HepG2 (cell line): ENCODE measurements around the gene ZDHHC14. TPM values are rescaled to one million over a fixed set of nuclear protein-coding genes. Genes with fewer than 3 reads are reported as not detected.

Experiments used
- ATAC-seq: fragments of 200-7000 bp; cut with Tn5 transposase; 3 replicates; pipeline ENCODE4 v1.9.1; 2020; ENCODE audit warnings: mild to moderate bottlenecking, moderate library complexity
- BruUV-seq: library from RNA; stranded (reverse); fragments of 400-500 nt; replicated peaks from 2 replicates; lab custom pipeline; 2021; lab: Mats Ljungman, UMichigan
- CTCF ChIA-PET: fragments of 300-600 bp; formaldehyde crosslinking; extraction: SDS; loops from one replicate; lab custom pipeline; 2021; ENCODE audit warnings: low total read pairs, inconsistent platforms, low intra/inter-chr PET ratio; lab: Yijun Ruan, JAX
- POLR2A ChIA-PET: fragments of 350-600 bp; sonication (Branson Sonifier 250); formaldehyde crosslinking; loops from one replicate; lab custom pipeline; 2020; ENCODE audit warnings: antibody characterized with exemption, inconsistent platforms; lab: Yijun Ruan, JAX
- DNase-seq: peaks from one replicate; pipeline ENCODE4 v3.0.0-alpha.2; 2015; ENCODE audit warnings: low spot score
- FAIRE-seq: peaks from 3 replicates; lab custom pipeline; 2011; peaks lifted over from hg19 to GRCh38; lab: Jason Lieb, UNC
- H2AFZ ChIP-seq: one replicate; pipeline ENCODE4 v1.6.1; 2011; ENCODE audit warnings: low read length, inconsistent platforms
- H3K27ac ChIP-seq: fragments of 300-600 bp; 3 replicates; pipeline ENCODE4 v1.8.0; 2011; ENCODE audit warnings: mixed run types, mild to moderate bottlenecking, mixed read lengths, low read length, inconsistent platforms; ENCODE audit not compliant: insufficient read depth; ENCODE audit errors: extremely low read length
- H3K27me3 ChIP-seq, 2 experiments: fragments of 200-600 bp in 1 of 2; 2 replicates in 1 of 2; 3 replicates in 1 of 2; pipeline versions ENCODE4 v1.6.0 to v1.8.0; 2011; ENCODE audit warnings: low read length in 2 of 2, mild to moderate bottlenecking in 2 of 2, moderate library complexity in 2 of 2, inconsistent platforms in 1 of 2; ENCODE audit not compliant: insufficient read depth in 2 of 2, control insufficient read depth in 1 of 2
- H3K36me3 ChIP-seq, 2 experiments: fragments of 200-600 bp in 1 of 2; replicated peaks in 1 of 2; 2 replicates in 1 of 2; 3 replicates in 1 of 2; pipeline versions ENCODE4 v1.5.1 to v1.8.0; 2011; ENCODE audit warnings: low read length in 2 of 2, inconsistent platforms in 1 of 2; ENCODE audit not compliant: insufficient read depth in 2 of 2, control insufficient read depth in 1 of 2
- H3K4me1 ChIP-seq: 2 replicates; pipeline ENCODE4 v1.5.1; 2012; ENCODE audit warnings: low read length, inconsistent platforms; ENCODE audit not compliant: insufficient read depth
- H3K4me2 ChIP-seq: 2 replicates; pipeline ENCODE4 v1.6.0; 2011; ENCODE audit warnings: low read depth, low read length, inconsistent platforms
- H3K4me3 ChIP-seq, 3 experiments: fragments of 200-600 bp in 1 of 3; sonication (generic), shearing (Covaris generic) in 1 of 3; replicated peaks in 1 of 3; 2 replicates each; pipeline ENCODE4 v1.5.1; 2011 to 2016; ENCODE audit warnings: low read length in 3 of 3, inconsistent platforms in 2 of 3, low read depth in 2 of 3, mild to moderate bottlenecking in 2 of 3, control low read depth in 1 of 3, mixed read lengths in 1 of 3; ENCODE audit not compliant: insufficient read depth in 1 of 3
- H3K79me2 ChIP-seq: one replicate; pipeline ENCODE4 v1.6.1; 2011; ENCODE audit warnings: low read length, inconsistent platforms; ENCODE audit not compliant: insufficient read depth
- H3K9ac ChIP-seq: 2 replicates; pipeline ENCODE4 v1.6.0; 2011; ENCODE audit warnings: mild to moderate bottlenecking, low read depth, low read length, inconsistent platforms; ENCODE audit not compliant: insufficient read depth
- H3K9me3 ChIP-seq: 2 replicates; pipeline ENCODE4 v1.5.1; 2012; ENCODE audit warnings: mild to moderate bottlenecking, low read length
- H4K20me1 ChIP-seq: 2 replicates; pipeline ENCODE4 v1.6.0; 2011; ENCODE audit warnings: inconsistent platforms, mild to moderate bottlenecking, low read length, moderate library complexity; ENCODE audit not compliant: insufficient read depth
- ATF4 ChIP-seq, 2 experiments: fragments of 450-650 bp in 1 of 2; sonication (generic) in 1 of 2; formaldehyde crosslinking; IDR thresholded peaks; 2 replicates each; pipeline versions ENCODE4 v1.5.0 to v1.8.0; 2020 to 2022; ENCODE audit warnings: mild to moderate bottlenecking in 1 of 2, missing genetic modification reagents in 1 of 2
- ATRX ChIP-seq: sonication (generic); formaldehyde crosslinking; IDR thresholded peaks from 2 replicates; pipeline ENCODE4 v1.4.0; 2020; ENCODE audit warnings: missing genetic modification reagents, borderline replicate concordance
- CENPX ChIP-seq: sonication (generic); formaldehyde crosslinking; IDR thresholded peaks from 2 replicates; pipeline ENCODE4 v1.9.0; 2021; ENCODE audit warnings: mild to moderate bottlenecking, missing genetic modification reagents, moderate library complexity
- CREB1 ChIP-seq, 2 experiments: fragments of 450-650 bp in 1 of 2; IDR thresholded peaks; 2 replicates each; pipeline ENCODE4 v1.6.1; 2016 to 2017; ENCODE audit warnings: control low read depth in 1 of 2, mild to moderate bottlenecking in 1 of 2, missing compliant biosample characterization in 1 of 2, missing genetic modification characterization in 1 of 2
- HIVEP1 ChIP-seq: sonication (generic); formaldehyde crosslinking; IDR thresholded peaks from 2 replicates; pipeline ENCODE4 v1.4.0; 2020; ENCODE audit warnings: mild to moderate bottlenecking, missing genetic modification reagents
- MAF1 ChIP-seq: sonication (generic); formaldehyde crosslinking; IDR thresholded peaks from 2 replicates; pipeline ENCODE4 v1.5.0; 2020; ENCODE audit warnings: missing genetic modification reagents, borderline replicate concordance
- NCOR1 ChIP-seq: fragments of 200-600 bp; sonication (generic); IDR thresholded peaks from 2 replicates; pipeline ENCODE4 v1.7.0; 2017; ENCODE audit warnings: antibody characterized with exemption, low read length, borderline replicate concordance
- PHF5A ChIP-seq: IDR thresholded peaks from one replicate; pipeline ENCODE4 v1.6.1; 2018; ENCODE audit warnings: low read depth, missing genetic modification reagents; ENCODE audit not compliant: unreplicated experiment
- RNF2 ChIP-seq: fragments of 450-650 bp; conservative IDR thresholded peaks from 2 replicates; pipeline ENCODE4 v1.6.1; 2016; ENCODE audit warnings: low read depth
- ZNF318 ChIP-seq: sonication (generic); formaldehyde crosslinking; IDR thresholded peaks from 2 replicates; pipeline ENCODE4 v1.4.0; 2020; ENCODE audit warnings: mild to moderate bottlenecking, missing genetic modification reagents
- ZNF441 ChIP-seq: sonication (generic); formaldehyde crosslinking; IDR thresholded peaks from 2 replicates; pipeline ENCODE4 v1.7.0; 2021; ENCODE audit warnings: missing genetic modification reagents, borderline replicate concordance
- ZNF496 ChIP-seq: sonication (generic); formaldehyde crosslinking; IDR thresholded peaks from 2 replicates; pipeline ENCODE4 v1.8.1; 2023; ENCODE audit warnings: mild to moderate bottlenecking, moderate library complexity, missing genetic modification reagents; ENCODE audit not compliant: insufficient replicate concordance
- ZNF777 ChIP-seq: sonication (generic); formaldehyde crosslinking; IDR thresholded peaks from 2 replicates; pipeline ENCODE4 v1.4.0; 2020; ENCODE audit warnings: missing genetic modification reagents
- WGBS: methylation state at CpG from one replicate; pipeline ENCODE4 v1.1.6; 2017; ENCODE audit warnings: low lambda C conversion rate; 5-methylcytosine and 5-hydroxymethylcytosine counted together
- in situ Hi-C: cut with HindIII; loops from 2 replicates; pipeline ENCODE4 v1.10.0; 2017; ENCODE audit warnings: low pct_unique_long_range_greater_than_20kb; ENCODE audit not compliant: extremely low pct_ligation_motif_present
- intact Hi-C: fragments of 100-400 bp; cut with micrococcal nuclease; formaldehyde crosslinking; loops from one replicate; pipeline ENCODE4 v1.10.0; 2022; ENCODE audit not compliant: unreplicated experiment
- polyA plus RNA-seq, 8 experiments: library from polyadenylated mRNA; depleted of rRNA in 3 of 8; stranded (reverse) in 7 of 8; unstranded in 1 of 8; fragments of >200 nt; fragmentation: Illumina TruSeq in 4 of 8; extraction: Trizol in 4 of 8; gene quantifications; 2 replicates each; pipeline versions ENCODE4 v1.2.1 to v1.2.3, GENCODE V29; 2011 to 2016; ENCODE audit warnings: low read depth in 4 of 8, missing spikeins in 1 of 8, mixed read lengths in 1 of 8; ENCODE audit not compliant: insufficient read depth in 1 of 8
- total RNA-seq, 5 experiments: library from RNA; depleted of rRNA; stranded (reverse); fragments of >200 nt; fragmentation: Illumina TruSeq; extraction: Trizol; gene quantifications; 2 replicates each; pipeline ENCODE4 v1.2.3, GENCODE V29; 2016; ENCODE audit warnings: low read depth in 1 of 5
- TF ChIP-seq, protein P1 (sequence below): sonication (generic); formaldehyde crosslinking; IDR thresholded peaks from 2 replicates; pipeline ENCODE4 v1.9.0; 2021; ENCODE audit warnings: missing genetic modification reagents, mild to moderate bottlenecking, borderline replicate concordance

The ZDHHC14 gene
- total and polyA plus RNA-seq, 2 of the 13 experiments (the other 11 are each of a cell fraction or from before 2014, with no cell fraction given), result 3.7 to 9.5 TPM

- in situ Hi-C loops (no loop called here), intact Hi-C loops (no loop called here)
- WGBS, result 97% methylated on average over 7 of the region's 7 CpGs
- ChIA-PET POLR2A (interaction anchor here (1.0 to 1.1 kb wide), 2 partner anchors 63 to 271 kb away, joined by 3 to 5 read pairs; partner anchors contain the start of gene TMEM242), CTCF (no interaction called here)
- Histone ChIP-seq H3K27me3 (no peaks in the 10 kb centered on the region), H3K4me3 (no peak overlapping the region), H3K9me3 (peaks cover 14% of the 10 kb centered on the region), H3K4me2 (no peak overlapping the region), H3K79me2 (no peaks in the 10 kb centered on the region), H3K27ac (no peak overlapping the region), H2AFZ (no peak overlapping the region), H3K4me1 (peaks cover 9% of the 10 kb centered on the region; the same call in 1 of the 2 replicates), H4K20me1 (no peaks in the 10 kb centered on the region), H3K9ac (no peak overlapping the region), H3K36me3 (peaks cover 2% of the 10 kb centered on the region in 2 experiments; a peak in 2 of 5 replicates)
- no peak for FAIRE-seq
- no TSS peak for BruUV-seq
- no peak for ATAC-seq
- DNase-seq, result no peak
- TF ChIP-seq ZNF777 (CRISPR knock-in tag), result no peak
- TF ChIP-seq, protein P1, sequence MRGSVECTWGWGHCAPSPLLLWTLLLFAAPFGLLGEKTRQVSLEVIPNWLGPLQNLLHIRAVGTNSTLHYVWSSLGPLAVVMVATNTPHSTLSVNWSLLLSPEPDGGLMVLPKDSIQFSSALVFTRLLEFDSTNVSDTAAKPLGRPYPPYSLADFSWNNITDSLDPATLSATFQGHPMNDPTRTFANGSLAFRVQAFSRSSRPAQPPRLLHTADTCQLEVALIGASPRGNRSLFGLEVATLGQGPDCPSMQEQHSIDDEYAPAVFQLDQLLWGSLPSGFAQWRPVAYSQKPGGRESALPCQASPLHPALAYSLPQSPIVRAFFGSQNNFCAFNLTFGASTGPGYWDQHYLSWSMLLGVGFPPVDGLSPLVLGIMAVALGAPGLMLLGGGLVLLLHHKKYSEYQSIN (CRISPR knock-in tag), result no peak
- no peak for TF ChIP-seq ATF4 (CRISPR knock-in tag; IDR thresholded peaks at IDR 0.05)
- TF ChIP-seq ZNF496 (CRISPR knock-in tag), result no peak
- TF ChIP-seq PHF5A (CRISPR knock-in tag), result no peak
- TF ChIP-seq CENPX (CRISPR knock-in tag), result no peak
- TF ChIP-seq ATRX (CRISPR knock-in tag), result no peak
- TF ChIP-seq RNF2, result no peak
- TF ChIP-seq CREB1 (IDR thresholded peaks at IDR 0.05), result no peak
- TF ChIP-seq CREB1 (CRISPR knock-in tag; IDR thresholded peaks at IDR 0.05), result no peak
- no peak for TF ChIP-seq ZNF318 (CRISPR knock-in tag)
- no peak for TF ChIP-seq MAF1 (CRISPR knock-in tag)
- TF ChIP-seq HIVEP1 (CRISPR knock-in tag), result no peak
- no peak for TF ChIP-seq NCOR1
- no peak for TF ChIP-seq ZNF441 (CRISPR knock-in tag)
Observed at GRCh38 chr6:157594292-157594691, 213.3 kb downstream of the ZDHHC14 start.
